ENCODE data around the gene GGN. TPM values are rescaled to one million over a fixed set of nuclear protein-coding genes. Genes with fewer than 3 reads are reported as not detected.
"Not testable (repeated sequence)": the region's sequence is repeated elsewhere in the genome, so short reads cannot be mapped to it uniquely, and the experiment has no call there.

The GGN gene
- polyA plus RNA-seq, 3 donors: 0.21 to 0.77 TPM; not detected in 1

GRCh38 chr19:38412961-38413360, 25.1 kb upstream of the GGN start:
- WGBS, 3 donors: 68 to 83% (median 81%) methylated on average over 11 of the region's 11 CpGs
- no peak overlapping the region for H3K27ac ChIP-seq (ENCODE audit: low read depth, low read length)

GRCh38 chr19:38412491-38412890, 24.7 kb upstream of the GGN start:
- WGBS, 3 donors: 92 to 94% (median 93%) methylated on average over 8 of the region's 8 CpGs
- no peak overlapping the region for H3K27ac ChIP-seq (ENCODE audit: low read depth, low read length)

GRCh38 chr19:38411898-38412297, 24.1 kb upstream of the GGN start:
- WGBS, 3 donors: 77 to 89% (median 87%) methylated on average over 5 of the region's 5 CpGs
- not testable (repeated sequence) for H3K27ac ChIP-seq (ENCODE audit: low read depth, low read length)

GRCh38 chr19:38411041-38411712, 23.3 kb upstream of the GGN start:
- no peak overlapping the region for H3K27ac ChIP-seq (ENCODE audit: low read depth, low read length)
- WGBS, 3 donors: 80 to 91% (median 85%) methylated on average over 13 of the region's 13 CpGs

GRCh38 chr19:38410407-38410806, 22.6 kb upstream of the GGN start:
- not testable (repeated sequence) for H3K27ac ChIP-seq (ENCODE audit: low read depth, low read length)
- 69 to 76% (median 74%) methylated on average over 6 of the region's 6 CpGs for WGBS, 3 donors

GRCh38 chr19:38409631-38410133, 21.8 kb upstream of the GGN start:
- no peak overlapping the region for H3K27ac ChIP-seq (ENCODE audit: low read depth, low read length)
- 41 to 59% (median 57%) methylated on average over 7 of the region's 7 CpGs for WGBS, 3 donors

GRCh38 chr19:38405276-38405675, 17.4 kb upstream of the GGN start:
- WGBS, 3 donors: 95 to 96% (median 95%) methylated on average over 8 of the region's 8 CpGs
- H3K27ac ChIP-seq (ENCODE audit: low read depth, low read length): no peak overlapping the region

- 93 to 96% (median 94%) methylated on average over 6 of the region's 6 CpGs for WGBS, 3 donors
- no peak overlapping the region for H3K27ac ChIP-seq (ENCODE audit: low read depth, low read length)
These were observed 17.0 kb upstream of the GGN start for GRCh38 chr19:38404858-38405257.

- WGBS, 3 donors: 0 to 1% (median 0%) methylated on average over 60 to 82 of the region's 82 CpGs
- H3K27ac ChIP-seq (ENCODE audit: low read depth, low read length): no peak within 1 kb of the TSS
These were observed 15.3 kb upstream of the GGN start, which contains the start of gene FAM98C for GRCh38 chr19:38402967-38403674. Gene FAM98C, plus strand, starts transcription at chr19:38403093. Its CDS starts 61 bp downstream, at chr19:38403154.

GRCh38 chr19:38402623-38402966, 14.8 kb upstream of the GGN start:
- WGBS, 3 donors: 3 to 7% (median 6%) methylated on average over 18 of the region's 18 CpGs

GRCh38 chr19:38401148-38401547, 13.3 kb upstream of the GGN start:
- no peak overlapping the region for H3K27ac ChIP-seq (ENCODE audit: low read depth, low read length)
- WGBS, 3 donors: 61 to 77% (median 74%) methylated on average over 3 of the region's 3 CpGs

More at GRCh38 chr19:38402623-38402966, 14.8 kb upstream of the GGN start:
- H3K27ac ChIP-seq (ENCODE audit: low read depth, low read length): no peak overlapping the region

- no peak overlapping the region for H3K27ac ChIP-seq (ENCODE audit: low read depth, low read length)
- 70 to 78% (median 77%) methylated on average over 5 of the region's 5 CpGs for WGBS, 3 donors
These were observed 12.5 kb upstream of the GGN start for GRCh38 chr19:38400361-38400760.

- WGBS, 3 donors: 36 to 79% (median 60%) methylated on average over 1 of the region's 1 CpG
- H3K27ac ChIP-seq (ENCODE audit: low read depth, low read length): no peak overlapping the region
These were observed 11.7 kb upstream of the GGN start for GRCh38 chr19:38399537-38399936.

- 51 to 55% (median 54%) methylated on average over 8 to 9 of the region's 9 CpGs for WGBS, 3 donors
- no peak overlapping the region for H3K27ac ChIP-seq (ENCODE audit: low read depth, low read length)
These were observed 11.2 kb upstream of the GGN start for GRCh38 chr19:38399081-38399480.

- H3K27ac ChIP-seq (ENCODE audit: low read depth, low read length): no peak overlapping the region
- WGBS, 3 donors: 4 to 8% (median 7%) methylated on average over 49 to 86 of the region's 86 CpGs
These were observed 7.7 kb upstream of the GGN start for GRCh38 chr19:38395381-38396114.

GRCh38 chr19:38394488-38394887, 6.7 kb upstream of the GGN start:
- 7 to 9% (median 7%) methylated on average over 30 of the region's 30 CpGs for WGBS, 3 donors
- no peak overlapping the region for H3K27ac ChIP-seq (ENCODE audit: low read depth, low read length)

GRCh38 chr19:38392707-38393308, 5.0 kb upstream of the GGN start:
- no peak overlapping the region for H3K27ac ChIP-seq (ENCODE audit: low read depth, low read length)
- WGBS, 3 donors: 65 to 78% (median 72%) methylated on average over 6 of the region's 6 CpGs

GRCh38 chr19:38391911-38392464, 4.2 kb upstream of the GGN start:
- WGBS, 3 donors: 55 to 68% (median 60%) methylated on average over 8 of the region's 8 CpGs
- no peak overlapping the region for H3K27ac ChIP-seq (ENCODE audit: low read depth, low read length)
